H1 (cell line): ENCODE data around the gene TTBK1. TPM values are rescaled to one million over a fixed set of nuclear protein-coding genes. Genes with fewer than 3 reads are reported as not detected.

ENCODE experiments used
- USF2 ChIP-seq: IDR thresholded peaks from 2 replicates; pipeline ENCODE4 v1.6.1; 2011; ENCODE audit warnings: low read length, improper control_type of control experiment
- polyA plus RNA-seq, 7 experiments: library from polyadenylated mRNA; depleted of rRNA in 3 of 7; stranded (reverse) in 5 of 7; unstranded in 2 of 7; fragments of >200 nt in 5 of 7; fragments of 200-250 nt in 2 of 7; gene quantifications; 1 replicate in 5 of 7; 2 replicates in 1 of 7; 4 replicates in 1 of 7; pipeline versions ENCODE4 v1.2.1 to v1.2.3, GENCODE V29; 2011 to 2013; ENCODE audit warnings: missing spikeins in 2 of 7, mixed read lengths in 2 of 7
- total RNA-seq: library from RNA; stranded (reverse); fragmentation: NEBNext Ultra II Directional; extraction: Animal tissue kit (Norgen Biotek cat#: 25700); gene quantifications from 2 replicates; pipeline ENCODE4 v1.2.1, GENCODE V29; 2021

The TTBK1 gene
- total and polyA plus RNA-seq, 2 of the 8 experiments (the other 6 are each of a cell fraction or from before 2014, with no cell fraction given) = 0.53 to 1.6 TPM

- no peak for TF ChIP-seq USF2
These were observed 28.7 kb downstream of the TTBK1 start (continued) for GRCh38 chr6:43271944-43272343.
